Mucosa of gallbladder (tissue), 1 donor: Measurements from ENCODE around the gene ABL2. TPM values are rescaled to one million over a fixed set of nuclear protein-coding genes. Genes with fewer than 3 reads are reported as not detected.
"Not testable (repeated sequence)": the region's sequence is repeated elsewhere in the genome, so short reads cannot be mapped to it uniquely, and the experiment has no call there.

ENCODE experiments used
- DNase-seq: peaks from one replicate; pipeline ENCODE4 v3.0.0-alpha.2; 2020; ENCODE audit warnings: low spot score
- total RNA-seq: library from RNA; stranded (reverse); gene quantifications from one replicate; pipeline ENCODE4 v1.2.1, GENCODE V29; 2021
- donor health status: DM: no; HTN: no; CAD: no.

Gene ABL2
- total RNA-seq = 13.0 TPM

GRCh38 chr1:179229214-179230140 lies at the start of gene ABL2:
ABL2 (minus strand) TSS chr1:179229677; CDS start chr1:179229397, 280 bp downstream.
- peak; percentile 17 for DNase-seq

- DNase-seq = no peak
These were observed 49.4 kb upstream of the ABL2 start for GRCh38 chr1:179278920-179279319.

- not testable (repeated sequence) for DNase-seq
These were observed 44.9 kb upstream of the ABL2 start for GRCh38 chr1:179274424-179274823.

GRCh38 chr1:179269071-179269470 lies 39.6 kb upstream of the ABL2 start:
- DNase-seq = no peak

- no peak for DNase-seq
These were observed 35.0 kb upstream of the ABL2 start for GRCh38 chr1:179264507-179264906.

GRCh38 chr1:179263121-179263520 lies 33.6 kb upstream of the ABL2 start:
- DNase-seq = no peak

GRCh38 chr1:179262183-179262582 lies 32.7 kb upstream of the ABL2 start:
- no peak for DNase-seq

- DNase-seq = no peak
These were observed 24.0 kb upstream of the ABL2 start for GRCh38 chr1:179253286-179253972.

- no peak for DNase-seq
These were observed 23.1 kb upstream of the ABL2 start for GRCh38 chr1:179252606-179253005.

GRCh38 chr1:179251675-179252074 lies 22.2 kb upstream of the ABL2 start:
- DNase-seq = no peak

GRCh38 chr1:179247923-179248322 lies 18.4 kb upstream of the ABL2 start:
- DNase-seq = no peak

- DNase-seq = not testable (repeated sequence)
These were observed 15.9 kb upstream of the ABL2 start for GRCh38 chr1:179245426-179245825.

- no peak for DNase-seq
These were observed 12.1 kb upstream of the ABL2 start for GRCh38 chr1:179241530-179242097.

- no peak for DNase-seq
These were observed 7.7 kb upstream of the ABL2 start for GRCh38 chr1:179237222-179237621.

GRCh38 chr1:179234863-179235262 lies 5.4 kb upstream of the ABL2 start:
- DNase-seq = no peak

GRCh38 chr1:179231923-179232322 lies 2.4 kb upstream of the ABL2 start:
- DNase-seq = no peak

- DNase-seq = no peak
These were observed 1.2 kb upstream of the ABL2 start for GRCh38 chr1:179230721-179231120.

GRCh38 chr1:179230251-179230650 lies 774 bp upstream of the ABL2 start:
- no peak for DNase-seq

- peak; percentile 25 for DNase-seq
These were observed 679 bp downstream of the ABL2 start for GRCh38 chr1:179228783-179229213.

GRCh38 chr1:179226738-179227137 lies 2.7 kb downstream of the ABL2 start:
- no peak for DNase-seq

GRCh38 chr1:179224466-179224865 lies 5.0 kb downstream of the ABL2 start:
- not testable (repeated sequence) for DNase-seq

- not testable (repeated sequence) for DNase-seq
These were observed 8.4 kb downstream of the ABL2 start for GRCh38 chr1:179221121-179221520.
